HG02970 (cell line): ENCODE results near the gene ARGFX.
"Not testable (repeated sequence)": the region's sequence is repeated elsewhere in the genome, so short reads cannot be mapped to it uniquely, and the experiment has no call there.

Source experiments
- ATAC-seq: cut with Tn5 transposase; IDR thresholded peaks from one replicate; pipeline ENCODE4 v1.9.1; 2021; ENCODE audit warnings: mild to moderate bottlenecking, moderate library complexity, moderate number of reproducible peaks; ENCODE audit not compliant: unreplicated experiment, low FRiP score

The ARGFX gene

GRCh38 chr3:121598564-121598963, 30.8 kb downstream of the ARGFX start:
- no peak for ATAC-seq

- not testable (repeated sequence) for ATAC-seq
Observed at GRCh38 chr3:121599900-121600299, 32.2 kb downstream of the ARGFX start.

GRCh38 chr3:121601212-121601812, 33.6 kb downstream of the ARGFX start:
- ATAC-seq = no peak

GRCh38 chr3:121604759-121605158, 37.0 kb downstream of the ARGFX start:
- ATAC-seq = no peak

GRCh38 chr3:121606106-121606505, 38.4 kb downstream of the ARGFX start:
- no peak for ATAC-seq
